Frontal cortex (tissue), 4 donors: ENCODE results near the gene UBR2. TPM values are rescaled to one million over a fixed set of nuclear protein-coding genes. Genes with fewer than 3 reads are reported as not detected.
"Not testable (repeated sequence)": the region's sequence is repeated elsewhere in the genome, so short reads cannot be mapped to it uniquely, and the experiment has no call there.

Experiments
- DNase-seq, 2 donors: peaks; one replicate each; pipeline ENCODE4 v3.0.0; 2012; ENCODE audit warnings: low spot score in 2 of 2
- FAIRE-seq: peaks from 2 replicates; lab custom pipeline; 2012; peaks lifted over from hg19 to GRCh38; lab: Jason Lieb, UNC
- small RNA-seq: library from RNA; depleted of rRNA; stranded (forward); fragments of <200 nt; gene quantifications from one replicate; pipeline ENCODE3, GENCODE V24; 2014
- total RNA-seq: library from RNA; depleted of rRNA; stranded (reverse); fragments of >200 nt; gene quantifications from one replicate; pipeline ENCODE4 v1.2.3, GENCODE V29; 2014
- donor health status: control.
- donor health status: control.
- donor health status: control.

UBR2 gene
- total RNA-seq, 1 donor from 2014 or later, result 37.1 TPM

- no peak for FAIRE-seq
Observed at GRCh38 chr6:42714098-42714761, 150.4 kb downstream of the UBR2 start.

GRCh38 chr6:42715871-42716270 is 152.0 kb downstream of the UBR2 start:
- no peak for FAIRE-seq
- no peak for DNase-seq

More at GRCh38 chr6:42714098-42714761, 150.4 kb downstream of the UBR2 start:
- DNase-seq, result no peak

- no peak for DNase-seq
- no peak for FAIRE-seq
Observed at GRCh38 chr6:42720739-42721138, 156.9 kb downstream of the UBR2 start.

- FAIRE-seq, result no peak
- DNase-seq, result no peak
Observed at GRCh38 chr6:42722497-42722896, 158.7 kb downstream of the UBR2 start, which contains the start of gene PRPH2. TSS of gene PRPH2 (minus strand) at chr6:42722597. CDS start at chr6:42722334, 263 bp downstream.

GRCh38 chr6:42724825-42725224 is 161.0 kb downstream of the UBR2 start:
- FAIRE-seq, result no peak

GRCh38 chr6:42726026-42726425 is 162.2 kb downstream of the UBR2 start:
- FAIRE-seq, result no peak
- no peak for DNase-seq

More at GRCh38 chr6:42724825-42725224, 161.0 kb downstream of the UBR2 start:
- DNase-seq, result no peak

GRCh38 chr6:42726485-42727086 is 162.8 kb downstream of the UBR2 start:
- FAIRE-seq, result no peak
- peak; percentile 78 to 86 for DNase-seq

- FAIRE-seq (no peak), DNase-seq (peak in 1 of 2 donors; percentile 29)
Observed at GRCh38 chr6:42727087-42727611, 163.3 kb downstream of the UBR2 start.

GRCh38 chr6:42727627-42728026 is 163.8 kb downstream of the UBR2 start:
- FAIRE-seq, result no peak
- no peak for DNase-seq

GRCh38 chr6:42729731-42730130 is 165.9 kb downstream of the UBR2 start:
- DNase-seq (no peak), FAIRE-seq (no peak)

- not testable (repeated sequence) for DNase-seq, FAIRE-seq
Observed at GRCh38 chr6:42733867-42734481, 170.1 kb downstream of the UBR2 start.

- no peak for FAIRE-seq
- DNase-seq, result no peak
Observed at GRCh38 chr6:42735976-42736375, 172.1 kb downstream of the UBR2 start.

GRCh38 chr6:42740725-42741124 is 176.9 kb downstream of the UBR2 start:
- FAIRE-seq, result no peak

GRCh38 chr6:42742116-42742894 is 178.5 kb downstream of the UBR2 start:
- no peak for FAIRE-seq
- DNase-seq, result no peak

More at GRCh38 chr6:42740725-42741124, 176.9 kb downstream of the UBR2 start:
- DNase-seq, result no peak

Small RNAs within 50 kb of the gene (small RNA-seq; reads per million reads assigned to genes)
- not detected for gene RNU6-890P

Other genes with a start within 250 kb of the UBR2 start
- gene TRERF1, start 112.1 kb upstream of the UBR2 start, total RNA-seq, result 2.9 TPM
- gene PRPH2, start 158.6 kb downstream of the UBR2 start, total RNA-seq, result 6.1 TPM
- gene TBCC, start 182.1 kb downstream of the UBR2 start, total RNA-seq, result 79.1 TPM
- gene BICRAL, start 218.0 kb downstream of the UBR2 start, total RNA-seq, result 23.2 TPM